ENCODE results near the gene C1orf232.

Gene C1orf232

GRCh38 chr1:26121854-26122773 lies 46.6 kb downstream of the C1orf232 start:
- Histone ChIP-seq H3K4me2 (ENCODE audit: low read length) (no peak overlapping the region), H3K9me2 (ENCODE audit: low read depth, low read length) (no peaks in the 10 kb centered on the region), H3K27me3 (ENCODE audit: insufficient read depth, low read length) (no peaks in the 10 kb centered on the region), H2AFZ (ENCODE audit: low read length) (no peak overlapping the region), H3K36me3 (ENCODE audit: insufficient read depth, low read length) (peaks cover 46% of the 10 kb centered on the region), H4K20me1 (ENCODE audit: insufficient read depth, low read length) (no peaks in the 10 kb centered on the region), H3K27ac (ENCODE audit: low read depth, low read length, poor library complexity, severe bottlenecking) (no peak overlapping the region), H3K4me3 (ENCODE audit: low read depth, low read length, poor library complexity, severe bottlenecking) (no peak overlapping the region), H3K9ac (ENCODE audit: low read length) (no peak overlapping the region), H3F3A (ENCODE audit: insufficient read depth, low read length) (no peaks in the 10 kb centered on the region), H3K9me3 (ENCODE audit: low read length) (no peaks in the 10 kb centered on the region), H3K4me1 (ENCODE audit: insufficient read depth, low read length, severe bottlenecking) (peaks cover 34% of the 10 kb centered on the region), H3K79me2 (ENCODE audit: insufficient read depth, low read length) (no peaks in the 10 kb centered on the region)
- no peak for TF ChIP-seq EZH2 (IDR thresholded peaks at IDR 0.05; ENCODE audit: borderline replicate concordance, low read length)
- no peak for TF ChIP-seq CTCF (IDR thresholded peaks at IDR 0.05; ENCODE audit: low read length)

GRCh38 chr1:26119892-26120608 lies 48.7 kb downstream of the C1orf232 start:
- H3K79me2 ChIP-seq (ENCODE audit: insufficient read depth, low read length): no peaks in the 10 kb centered on the region

More at GRCh38 chr1:26119892-26120608, 48.7 kb downstream of the C1orf232 start:
- H3K27me3 ChIP-seq (ENCODE audit: insufficient read depth, low read length): no peaks in the 10 kb centered on the region
- no peaks in the 10 kb centered on the region for H3K9me2 ChIP-seq (ENCODE audit: low read depth, low read length)
- H3F3A ChIP-seq (ENCODE audit: insufficient read depth, low read length): no peaks in the 10 kb centered on the region
- H3K9ac ChIP-seq (ENCODE audit: low read length): no peak overlapping the region
- no peaks in the 10 kb centered on the region for H4K20me1 ChIP-seq (ENCODE audit: insufficient read depth, low read length)
- H3K4me2 ChIP-seq (ENCODE audit: low read length): peak overlapping the region; percentile 9; the same call in 1 of the 2 replicates
- H2AFZ ChIP-seq (ENCODE audit: low read length): no peak overlapping the region
- H3K27ac ChIP-seq (ENCODE audit: low read depth, low read length, poor library complexity, severe bottlenecking): peak overlapping the region; percentile 54
- peaks cover 16% of the 10 kb centered on the region for H3K4me1 ChIP-seq (ENCODE audit: insufficient read depth, low read length, severe bottlenecking)
- H3K36me3 ChIP-seq (ENCODE audit: insufficient read depth, low read length): peaks cover 57% of the 10 kb centered on the region
- no peak overlapping the region for H3K4me3 ChIP-seq (ENCODE audit: low read depth, low read length, poor library complexity, severe bottlenecking)
- no peaks in the 10 kb centered on the region for H3K9me3 ChIP-seq (ENCODE audit: low read length)
- TF ChIP-seq CTCF (IDR thresholded peaks at IDR 0.05; ENCODE audit: low read length): no peak
- TF ChIP-seq EZH2 (IDR thresholded peaks at IDR 0.05; ENCODE audit: borderline replicate concordance, low read length): no peak

Measured in OCI-LY1 (cell line).